ENCODE measurements around the gene SKAP1.

DNA sequence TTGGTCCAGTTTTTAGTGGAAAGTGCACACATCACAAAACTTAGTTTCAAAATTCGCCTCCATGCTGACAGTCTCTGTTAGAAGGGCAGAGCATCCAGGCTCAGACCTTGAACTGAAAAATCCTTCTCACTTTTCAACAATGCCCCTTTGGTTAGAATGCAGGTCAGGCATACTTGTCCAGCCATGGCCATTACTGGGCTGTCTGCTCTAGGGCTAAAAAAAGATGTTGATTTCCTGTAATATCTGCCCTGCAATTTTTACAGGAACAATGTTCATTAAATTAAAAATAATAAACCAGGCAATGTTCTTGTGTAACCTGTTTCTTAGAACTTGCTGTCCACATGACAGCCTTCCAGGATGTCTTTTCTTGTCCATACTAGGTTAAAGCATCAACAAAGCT is 200.1 kb downstream of the SKAP1 start:
- TF ChIP-seq, protein P1, sequence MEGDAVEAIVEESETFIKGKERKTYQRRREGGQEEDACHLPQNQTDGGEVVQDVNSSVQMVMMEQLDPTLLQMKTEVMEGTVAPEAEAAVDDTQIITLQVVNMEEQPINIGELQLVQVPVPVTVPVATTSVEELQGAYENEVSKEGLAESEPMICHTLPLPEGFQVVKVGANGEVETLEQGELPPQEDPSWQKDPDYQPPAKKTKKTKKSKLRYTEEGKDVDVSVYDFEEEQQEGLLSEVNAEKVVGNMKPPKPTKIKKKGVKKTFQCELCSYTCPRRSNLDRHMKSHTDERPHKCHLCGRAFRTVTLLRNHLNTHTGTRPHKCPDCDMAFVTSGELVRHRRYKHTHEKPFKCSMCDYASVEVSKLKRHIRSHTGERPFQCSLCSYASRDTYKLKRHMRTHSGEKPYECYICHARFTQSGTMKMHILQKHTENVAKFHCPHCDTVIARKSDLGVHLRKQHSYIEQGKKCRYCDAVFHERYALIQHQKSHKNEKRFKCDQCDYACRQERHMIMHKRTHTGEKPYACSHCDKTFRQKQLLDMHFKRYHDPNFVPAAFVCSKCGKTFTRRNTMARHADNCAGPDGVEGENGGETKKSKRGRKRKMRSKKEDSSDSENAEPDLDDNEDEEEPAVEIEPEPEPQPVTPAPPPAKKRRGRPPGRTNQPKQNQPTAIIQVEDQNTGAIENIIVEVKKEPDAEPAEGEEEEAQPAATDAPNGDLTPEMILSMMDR (IDR thresholded peaks at IDR 0.05), result no peak
- TF ChIP-seq POLR2A (IDR thresholded peaks at IDR 0.05; ENCODE audit: low read depth), result no peak

Data from esophagus muscularis mucosa (tissue), 3 donors.